Measurements from ENCODE around the gene MED31.
"Not testable (repeated sequence)": the region's sequence is repeated elsewhere in the genome, so short reads cannot be mapped to it uniquely, and the experiment has no call there.

MED31 gene

GRCh38 chr17:6651354-6651918 lies at the start of gene MED31, which contains the start of gene C17orf100:
Gene MED31 (minus strand): TSS chr17:6651605. CDS start chr17:6651528, 77 bp downstream.
Gene C17orf100 (plus strand): TSS chr17:6651762. CDS start chr17:6651914, 152 bp downstream.
- peak; percentile 97 for DNase-seq

- no peak for DNase-seq
Observed at GRCh38 chr17:6700948-6701307, 49.5 kb upstream of the MED31 start.

- DNase-seq = no peak
Observed at GRCh38 chr17:6699997-6700947, 48.9 kb upstream of the MED31 start.

- no peak for DNase-seq
Observed at GRCh38 chr17:6698004-6698403, 46.6 kb upstream of the MED31 start.

- DNase-seq = no peak
Observed at GRCh38 chr17:6696906-6697305, 45.5 kb upstream of the MED31 start.

GRCh38 chr17:6695565-6695964 lies 44.2 kb upstream of the MED31 start:
- no peak for DNase-seq

- DNase-seq = no peak
Observed at GRCh38 chr17:6695051-6695450, 43.6 kb upstream of the MED31 start.

- DNase-seq = not testable (repeated sequence)
Observed at GRCh38 chr17:6691958-6692357, 40.6 kb upstream of the MED31 start.

GRCh38 chr17:6691546-6691945 lies 40.1 kb upstream of the MED31 start:
- no peak for DNase-seq

- DNase-seq = no peak
Observed at GRCh38 chr17:6690641-6691040, 39.2 kb upstream of the MED31 start.

- DNase-seq = no peak
Observed at GRCh38 chr17:6688944-6689343, 37.5 kb upstream of the MED31 start.

- DNase-seq = no peak
Observed at GRCh38 chr17:6686026-6686425, 34.6 kb upstream of the MED31 start.

- DNase-seq = no peak
Observed at GRCh38 chr17:6684881-6685767, 33.7 kb upstream of the MED31 start.

- no peak for DNase-seq
Observed at GRCh38 chr17:6684460-6684783, 33.0 kb upstream of the MED31 start.

- DNase-seq = no peak
Observed at GRCh38 chr17:6683730-6684459, 32.5 kb upstream of the MED31 start.

GRCh38 chr17:6683081-6683684 lies 31.8 kb upstream of the MED31 start:
- no peak for DNase-seq

GRCh38 chr17:6682339-6682738 lies 30.9 kb upstream of the MED31 start:
- no peak for DNase-seq

- DNase-seq = no peak
Observed at GRCh38 chr17:6681671-6682070, 30.3 kb upstream of the MED31 start.

GRCh38 chr17:6681176-6681575 lies 29.8 kb upstream of the MED31 start:
- no peak for DNase-seq

- DNase-seq = no peak
Observed at GRCh38 chr17:6679241-6679640, 27.8 kb upstream of the MED31 start.

- DNase-seq = no peak
Observed at GRCh38 chr17:6677946-6678345, 26.5 kb upstream of the MED31 start.

GRCh38 chr17:6677158-6677831 lies 25.9 kb upstream of the MED31 start:
- peak; percentile 25 for DNase-seq

Measured in hematopoietic multipotent progenitor cell treated with erythropoietin and hydrocortisone succinate and interleukin-3 and kit ligand, for 6 days (in vitro differentiated cells).